ENCODE data around the gene ALDH1L1.

Gene ALDH1L1

DNA sequence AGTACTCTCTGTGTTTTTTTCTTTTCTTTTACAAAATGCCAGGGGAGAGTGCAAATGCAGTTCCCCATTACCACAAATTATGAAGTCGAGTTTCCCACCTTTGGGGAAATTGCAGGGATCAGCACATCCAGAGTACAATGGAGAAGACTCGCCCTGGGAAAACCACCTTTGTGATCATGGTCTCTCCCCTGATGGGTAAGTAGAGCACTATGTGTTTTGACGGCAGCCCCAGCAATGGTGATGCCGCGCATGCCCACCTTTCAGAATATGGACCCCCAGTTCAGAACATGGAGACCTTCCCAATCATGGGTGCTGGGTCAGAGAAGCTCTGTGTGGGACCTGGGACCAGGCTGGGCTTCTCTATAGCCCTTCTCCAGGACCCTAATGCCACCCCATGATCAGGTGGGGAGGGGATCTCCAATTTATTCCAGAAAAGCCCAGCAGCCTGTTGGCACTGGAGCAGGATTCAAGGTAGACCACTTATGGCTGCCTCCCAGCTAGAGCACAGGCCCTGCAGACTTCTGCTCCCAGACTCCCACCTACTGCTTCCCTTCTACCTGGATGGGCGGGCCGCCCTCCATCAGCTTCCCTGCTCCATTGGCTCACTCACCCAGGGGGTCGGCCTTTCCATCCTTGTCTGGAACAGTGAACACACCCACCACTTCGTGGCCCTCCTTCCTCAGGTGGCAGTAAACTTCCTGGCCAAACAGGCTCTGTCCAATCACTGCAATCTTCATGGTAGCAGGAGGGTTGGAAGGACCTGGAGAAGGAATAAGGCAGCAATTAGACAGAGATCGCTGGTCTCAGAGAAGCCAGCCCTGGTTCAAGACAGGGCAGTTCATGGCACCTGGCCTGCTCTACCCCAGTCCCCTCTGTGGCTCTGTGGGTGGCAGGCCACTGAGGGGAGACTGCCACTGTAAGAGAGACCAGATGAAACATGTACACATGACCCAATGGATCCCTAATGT lies 19.9 kb downstream of the ALDH1L1 start:
- H3K27me3 ChIP-seq (ENCODE audit: insufficient read depth, low read depth): no peaks in the 10 kb centered on the region
- no peak overlapping the region for H3K4me3 ChIP-seq (IDR thresholded peaks at IDR 0.05; ENCODE audit: insufficient read depth, low read depth, low read length)
- H3K4me1 ChIP-seq (ENCODE audit: low read depth, poor library complexity, severe bottlenecking): no peaks in the 10 kb centered on the region
- H4K20me1 ChIP-seq (ENCODE audit: insufficient read depth): no peaks in the 10 kb centered on the region
- no peak overlapping the region for H2AFZ ChIP-seq (ENCODE audit: low read depth)
- no peak for TF ChIP-seq CTCF (conservative IDR thresholded peaks at IDR 0.05; ENCODE audit: low read depth, low read length)
- H3K27ac ChIP-seq: no peak overlapping the region
- H3K36me3 ChIP-seq (ENCODE audit: insufficient read depth): no peaks in the 10 kb centered on the region
- H3K9ac ChIP-seq: no peak overlapping the region
- no peak overlapping the region for H3K4me2 ChIP-seq
- no peaks in the 10 kb centered on the region for H3K79me2 ChIP-seq (ENCODE audit: insufficient read depth, low read depth)

GRCh38 chr3:126159476-126159875 lies 20.9 kb downstream of the ALDH1L1 start:
- Histone ChIP-seq H3K4me3 (IDR thresholded peaks at IDR 0.05; ENCODE audit: insufficient read depth, low read depth, low read length) (no peak overlapping the region), H3K4me1 (ENCODE audit: low read depth, poor library complexity, severe bottlenecking) (no peaks in the 10 kb centered on the region), H3K9ac (no peak overlapping the region), H3K27ac (no peak overlapping the region), H3K4me2 (no peak overlapping the region), H4K20me1 (ENCODE audit: insufficient read depth) (no peaks in the 10 kb centered on the region), H2AFZ (ENCODE audit: low read depth) (no peak overlapping the region), H3K27me3 (ENCODE audit: insufficient read depth, low read depth) (no peaks in the 10 kb centered on the region), H3K79me2 (ENCODE audit: insufficient read depth, low read depth) (no peaks in the 10 kb centered on the region), H3K36me3 (ENCODE audit: insufficient read depth) (no peaks in the 10 kb centered on the region)
- TF ChIP-seq CTCF (conservative IDR thresholded peaks at IDR 0.05; ENCODE audit: low read depth, low read length): no peak

- Histone ChIP-seq H3K27me3 (ENCODE audit: insufficient read depth, low read depth) (no peaks in the 10 kb centered on the region), H2AFZ (ENCODE audit: low read depth) (no peak overlapping the region), H3K4me3 (IDR thresholded peaks at IDR 0.05; ENCODE audit: insufficient read depth, low read depth, low read length) (no peak overlapping the region), H4K20me1 (ENCODE audit: insufficient read depth) (no peaks in the 10 kb centered on the region), H3K9ac (no peak overlapping the region), H3K36me3 (ENCODE audit: insufficient read depth) (no peaks in the 10 kb centered on the region), H3K79me2 (ENCODE audit: insufficient read depth, low read depth) (no peaks in the 10 kb centered on the region), H3K4me1 (ENCODE audit: low read depth, poor library complexity, severe bottlenecking) (no peaks in the 10 kb centered on the region), H3K27ac (no peak overlapping the region), H3K4me2 (no peak overlapping the region)
- TF ChIP-seq CTCF (conservative IDR thresholded peaks at IDR 0.05; ENCODE audit: low read depth, low read length): no peak
Measured at GRCh38 chr3:126158912-126159454, 21.4 kb downstream of the ALDH1L1 start.

DNA sequence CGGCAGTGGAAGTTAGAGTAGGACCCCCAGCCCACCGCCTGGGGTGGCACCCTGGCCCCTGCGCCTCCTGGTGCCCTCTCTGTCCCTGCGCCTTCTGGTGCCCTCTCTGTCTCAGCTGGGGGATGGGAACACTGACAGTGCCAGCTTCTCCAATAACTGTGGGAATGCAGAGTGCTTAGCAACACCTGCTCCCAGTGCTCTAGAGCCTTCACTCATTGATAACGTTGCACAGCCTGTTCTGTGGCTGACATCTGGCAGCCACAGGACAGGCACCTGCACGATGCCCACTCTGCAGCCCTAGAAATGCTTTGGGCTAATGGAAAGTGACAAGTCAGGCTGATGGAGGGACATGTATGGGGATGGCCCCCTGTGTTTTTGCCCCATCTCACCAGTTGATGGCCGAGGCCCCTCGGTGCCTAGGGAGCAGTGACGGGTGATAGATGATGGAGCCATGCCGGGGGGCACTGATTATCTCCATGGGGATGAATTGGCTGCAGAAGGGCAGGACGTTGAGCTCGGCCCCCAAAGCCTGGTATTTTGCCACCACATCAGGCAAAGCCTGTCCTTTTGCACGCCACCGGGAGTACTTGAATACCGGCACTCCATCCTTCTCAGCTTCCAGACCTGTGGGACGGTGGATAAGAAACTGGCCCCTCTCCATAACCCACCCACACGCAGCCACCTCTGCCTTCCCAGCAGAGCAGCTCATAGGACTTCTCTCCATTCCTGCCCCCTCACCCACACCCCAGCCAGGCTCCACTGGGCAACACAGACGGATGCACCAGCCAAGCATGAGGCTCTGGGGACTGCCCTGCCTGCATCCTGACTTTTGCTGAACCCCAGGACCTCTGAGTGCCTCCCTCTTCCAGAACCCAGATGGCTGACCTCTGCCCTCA lies 22.1 kb downstream of the ALDH1L1 start:
- no peaks in the 10 kb centered on the region for H4K20me1 ChIP-seq (ENCODE audit: insufficient read depth)
- no peaks in the 10 kb centered on the region for H3K27me3 ChIP-seq (ENCODE audit: insufficient read depth, low read depth)
- no peaks in the 10 kb centered on the region for H3K79me2 ChIP-seq (ENCODE audit: insufficient read depth, low read depth)
- H2AFZ ChIP-seq (ENCODE audit: low read depth): no peak overlapping the region
- H3K36me3 ChIP-seq (ENCODE audit: insufficient read depth): no peaks in the 10 kb centered on the region
- no peaks in the 10 kb centered on the region for H3K4me1 ChIP-seq (ENCODE audit: low read depth, poor library complexity, severe bottlenecking)
- no peak overlapping the region for H3K9ac ChIP-seq
- no peak overlapping the region for H3K4me2 ChIP-seq
- no peak overlapping the region for H3K27ac ChIP-seq
- no peak for TF ChIP-seq CTCF (conservative IDR thresholded peaks at IDR 0.05; ENCODE audit: low read depth, low read length)
- H3K4me3 ChIP-seq (IDR thresholded peaks at IDR 0.05; ENCODE audit: insufficient read depth, low read depth, low read length): no peak overlapping the region

Data from KMS-11 (cell line).